Progenitor cell of endocrine pancreas (in vitro differentiated cells): ENCODE measurements around the gene CA10. TPM values are rescaled to one million over a fixed set of nuclear protein-coding genes. Genes with fewer than 3 reads are reported as not detected.

ENCODE experiments used
- DNase-seq: peaks from one replicate; pipeline ENCODE4 v3.0.0; 2021; ENCODE audit warnings: low spot score; ENCODE audit not compliant: unreplicated experiment
- H3K27ac Mint-ChIP-seq: 2 replicates; pipeline ENCODE4 v1.8.0; 2021; ENCODE audit warnings: mild to moderate bottlenecking, moderate library complexity, mixed read lengths
- H3K27me3 Mint-ChIP-seq: 2 replicates; pipeline ENCODE4 v1.8.0; 2021; ENCODE audit warnings: mixed read lengths
- H3K36me3 Mint-ChIP-seq: 2 replicates; pipeline ENCODE4 v1.8.0; 2022; ENCODE audit warnings: mixed read lengths; ENCODE audit not compliant: insufficient read depth
- H3K4me1 Mint-ChIP-seq: 2 replicates; pipeline ENCODE4 v1.8.0; 2021; ENCODE audit warnings: low read depth, mixed read lengths
- H3K4me3 Mint-ChIP-seq: 2 replicates; pipeline ENCODE4 v1.8.0; 2021; ENCODE audit warnings: low read depth, mild to moderate bottlenecking, moderate library complexity, mixed read lengths
- H3K9me3 Mint-ChIP-seq: 2 replicates; pipeline ENCODE4 v1.8.0; 2021; ENCODE audit warnings: low read depth, mixed read lengths
- CTCF ChIP-seq: fragments of 200-600 bp; sonication (generic); IDR thresholded peaks from one replicate; pipeline ENCODE4 v1.5.0; 2021; ENCODE audit warnings: antibody characterized with exemption, mild to moderate bottlenecking; ENCODE audit not compliant: unreplicated experiment
- total RNA-seq: library from RNA; stranded (reverse); gene quantifications from 2 replicates; pipeline ENCODE4 v1.2.1, GENCODE V29; 2021

The CA10 gene
- total RNA-seq, 1 donor from 2014 or later, result 0.53 TPM

GRCh38 chr17:51935477-51935876 is 223.0 kb downstream of the CA10 start:
- DNase-seq, result no peak

GRCh38 chr17:51933647-51934046 is 224.9 kb downstream of the CA10 start:
- no peak for DNase-seq
- Mint-ChIP-seq H3K4me3 (no peak overlapping the region), H3K9me3 (no peaks in the 10 kb centered on the region), H3K36me3 (no peaks in the 10 kb centered on the region), H3K4me1 (peaks cover 3% of the 10 kb centered on the region), H3K27me3 (no peaks in the 10 kb centered on the region), H3K27ac (no peak overlapping the region)
- no peak for TF ChIP-seq CTCF

More at GRCh38 chr17:51935477-51935876, 223.0 kb downstream of the CA10 start:
- no peaks in the 10 kb centered on the region for H3K36me3 Mint-ChIP-seq
- H3K4me3 Mint-ChIP-seq, result no peak overlapping the region
- peaks cover 3% of the 10 kb centered on the region for H3K4me1 Mint-ChIP-seq
- no peak for TF ChIP-seq CTCF
- no peaks in the 10 kb centered on the region for H3K9me3 Mint-ChIP-seq
- H3K27me3 Mint-ChIP-seq, result no peaks in the 10 kb centered on the region
- no peak overlapping the region for H3K27ac Mint-ChIP-seq

GRCh38 chr17:51926448-51926847 is 232.1 kb downstream of the CA10 start:
- H3K4me1 Mint-ChIP-seq, result peaks cover 5% of the 10 kb centered on the region
- DNase-seq, result no peak
- H3K27ac Mint-ChIP-seq, result no peak overlapping the region
- TF ChIP-seq CTCF, result no peak
- no peaks in the 10 kb centered on the region for H3K9me3 Mint-ChIP-seq
- H3K36me3 Mint-ChIP-seq, result no peaks in the 10 kb centered on the region
- H3K4me3 Mint-ChIP-seq, result no peak overlapping the region
- H3K27me3 Mint-ChIP-seq, result no peaks in the 10 kb centered on the region

GRCh38 chr17:51921500-51921899 is 237.0 kb downstream of the CA10 start:
- H3K27me3 Mint-ChIP-seq, result no peaks in the 10 kb centered on the region
- TF ChIP-seq CTCF, result no peak
- DNase-seq, result no peak
- no peak overlapping the region for H3K27ac Mint-ChIP-seq
- no peak overlapping the region for H3K4me3 Mint-ChIP-seq
- H3K36me3 Mint-ChIP-seq, result no peaks in the 10 kb centered on the region
- H3K4me1 Mint-ChIP-seq, result peaks cover 14% of the 10 kb centered on the region
- no peaks in the 10 kb centered on the region for H3K9me3 Mint-ChIP-seq

- Mint-ChIP-seq H3K36me3 (no peaks in the 10 kb centered on the region), H3K9me3 (no peaks in the 10 kb centered on the region), H3K27ac (no peak overlapping the region), H3K4me1 (peaks cover 3% of the 10 kb centered on the region), H3K27me3 (peaks cover 3% of the 10 kb centered on the region), H3K4me3 (no peak overlapping the region)
- TF ChIP-seq CTCF, result no peak
- DNase-seq, result no peak
These were observed 243.9 kb downstream of the CA10 start for GRCh38 chr17:51914577-51914976.
